HCT116 (cell line): ENCODE data around the gene WDR48. TPM values are rescaled to one million over a fixed set of nuclear protein-coding genes. Genes with fewer than 3 reads are reported as not detected.

Experiments
- ATAC-seq: fragments of 200-7000 bp; cut with Tn5 transposase; 2 replicates; pipeline ENCODE4 v1.9.1; 2020; ENCODE audit warnings: mild to moderate bottlenecking, moderate library complexity
- BruUV-seq: library from RNA; stranded (reverse); fragments of 400-500 nt; replicated peaks from 2 replicates; lab custom pipeline; 2021; lab: Mats Ljungman, UMichigan
- CTCF ChIA-PET: fragments of 300-600 bp; sonication (Branson Sonifier 250); formaldehyde crosslinking; loops from one replicate; lab custom pipeline; 2021; ENCODE audit warnings: antibody characterized with exemption; lab: Charles Lee
- POLR2A ChIA-PET: fragments of 300-600, 350-600 bp; sonication (Branson Sonifier 250); formaldehyde crosslinking; loops from one replicate; lab custom pipeline; 2021; ENCODE audit warnings: antibody characterized with exemption; lab: Charles Lee
- RAD21 ChIA-PET, 2 experiments: fragments of 300-600 bp; sonication (Branson Sonifier 250); formaldehyde crosslinking; loops; one replicate each; lab custom pipeline; 2023; ENCODE audit warnings: low total read pairs in 2 of 2; ENCODE audit not compliant: uncharacterized antibody in 2 of 2, unreplicated experiment in 2 of 2, low non-redundant PET in 1 of 2; lab: Charles Lee
- DNase-seq: peaks from one replicate; pipeline ENCODE4 v3.0.0-alpha.2; 2010; ENCODE audit warnings: low read depth, low spot score
- H2AFZ ChIP-seq: fragments of 200-600 bp; shearing (Covaris generic), sonication (generic); 2 replicates; pipeline ENCODE4 v1.6.1; 2017; ENCODE audit warnings: low read depth, mixed run types, mixed read lengths, antibody characterized with exemption, low read length; ENCODE audit not compliant: poor library complexity, severe bottlenecking
- H3K27ac ChIP-seq: 2 replicates; pipeline ENCODE4 v1.5.1; 2012; ENCODE audit warnings: low read depth, low read length
- H3K27me3 ChIP-seq: fragments of 200-600 bp; sonication (generic); 2 replicates; pipeline ENCODE4 v1.6.1; 2016; ENCODE audit warnings: mixed run types, low read length, mixed read lengths; ENCODE audit not compliant: insufficient read depth
- H3K36me3 ChIP-seq, 2 experiments: fragments of 200-500 bp in 1 of 2; fragments of 200-600 bp in 1 of 2; sonication (Bioruptor generic) in 1 of 2; sonication (generic) in 1 of 2; 2 replicates each; pipeline versions ENCODE4 v1.5.1 to v1.6.1; 2014 to 2016; ENCODE audit warnings: low read length in 2 of 2, inconsistent platforms in 1 of 2, mixed read lengths in 1 of 2, mixed run types in 1 of 2; ENCODE audit not compliant: insufficient read depth in 2 of 2, control insufficient read depth in 1 of 2
- H3K4me1 ChIP-seq, 2 experiments: fragments of 200-600 bp in 1 of 2; sonication (generic) in 1 of 2; 2 replicates each; pipeline versions ENCODE4 v1.5.1 to v1.6.1; 2012 to 2017; ENCODE audit warnings: low read length in 2 of 2, inconsistent platforms in 1 of 2, mild to moderate bottlenecking in 1 of 2, mixed read lengths in 1 of 2, mixed run types in 1 of 2, moderate library complexity in 1 of 2; ENCODE audit not compliant: insufficient read depth in 2 of 2, control insufficient read depth in 1 of 2
- H3K4me2 ChIP-seq: fragments of 200-600 bp; sonication (generic); 2 replicates; pipeline ENCODE4 v1.6.1; 2017; ENCODE audit warnings: mixed run types, low read length, mixed read lengths
- H3K4me3 ChIP-seq, 2 experiments: fragments of 200-600 bp in 1 of 2; sonication (generic) in 1 of 2; replicated peaks in 1 of 2; 2 replicates each; pipeline ENCODE4 v1.5.1; 2011 to 2016; ENCODE audit warnings: low read length in 2 of 2, control low read depth in 1 of 2, low read depth in 1 of 2, mild to moderate bottlenecking in 1 of 2, mixed read lengths in 1 of 2, mixed run types in 1 of 2
- H3K79me2 ChIP-seq: fragments of 200-600 bp; sonication (generic); 2 replicates; pipeline ENCODE4 v1.6.1; 2017; ENCODE audit warnings: mild to moderate bottlenecking, mixed run types, low read length, moderate library complexity, mixed read lengths; ENCODE audit not compliant: insufficient read depth
- H3K9ac ChIP-seq: fragments of 200-600 bp; sonication (generic); 2 replicates; pipeline ENCODE4 v1.6.1; 2016; ENCODE audit warnings: low read length, mixed read lengths
- H3K9me2 ChIP-seq: fragments of 200-600 bp; sonication (generic), shearing (Covaris generic); 2 replicates; pipeline ENCODE4 v1.6.1; 2017; ENCODE audit warnings: mixed run types, mild to moderate bottlenecking, moderate library complexity; ENCODE audit not compliant: insufficient read depth
- H3K9me3 ChIP-seq, 2 experiments: fragments of 200-500 bp in 1 of 2; fragments of 200-600 bp in 1 of 2; sonication (Bioruptor generic) in 1 of 2; sonication (generic) in 1 of 2; 2 replicates each; pipeline ENCODE4 v1.6.1; 2014 to 2017; ENCODE audit warnings: low read length in 2 of 2, mixed read lengths in 2 of 2, inconsistent platforms in 1 of 2, low read depth in 1 of 2, mild to moderate bottlenecking in 1 of 2, mixed run types in 1 of 2, moderate library complexity in 1 of 2; ENCODE audit not compliant: control insufficient read depth in 1 of 2, insufficient read depth in 1 of 2
- H4K20me1 ChIP-seq: fragments of 200-600 bp; sonication (generic), shearing (Covaris generic); 2 replicates; pipeline ENCODE4 v1.6.1; 2017; ENCODE audit warnings: mixed run types, mild to moderate bottlenecking, moderate library complexity; ENCODE audit not compliant: insufficient read depth
- CBX3 ChIP-seq: IDR thresholded peaks from 2 replicates; pipeline ENCODE4 v1.6.1; 2012; ENCODE audit warnings: low read depth
- EZH2 ChIP-seq: fragments of 200-600 bp; sonication (generic); IDR thresholded peaks from 2 replicates; pipeline ENCODE4 v1.6.1; 2017; ENCODE audit warnings: antibody characterized with exemption, mixed run types
- POLR2A ChIP-seq: IDR thresholded peaks from 2 replicates; pipeline ENCODE4 v1.7.0; 2011; ENCODE audit warnings: borderline replicate concordance; ENCODE audit not compliant: insufficient read depth, insufficient read length; ENCODE audit errors: extremely low read depth
- RAD21 ChIP-seq: IDR thresholded peaks from 2 replicates; pipeline ENCODE4 v1.6.1; 2012; ENCODE audit warnings: low read depth, mild to moderate bottlenecking
- SP1 ChIP-seq: IDR thresholded peaks from 2 replicates; pipeline ENCODE4 v1.6.1; 2012; ENCODE audit warnings: low read depth
- TCF7L2 ChIP-seq: IDR thresholded peaks from 2 replicates; pipeline ENCODE4 v1.7.0; 2011; ENCODE audit warnings: borderline replicate concordance, inconsistent platforms; ENCODE audit not compliant: insufficient read depth, insufficient read length; ENCODE audit errors: extremely low read depth
- YY1 ChIP-seq: IDR thresholded peaks from 2 replicates; pipeline ENCODE4 v1.6.1; 2011; ENCODE audit warnings: low read length, low read depth, moderate library complexity, mild to moderate bottlenecking; ENCODE audit not compliant: insufficient replicate concordance; ENCODE audit errors: extremely low read depth
- ZFX ChIP-seq: fragments of 450-650 bp; IDR thresholded peaks from 2 replicates; pipeline ENCODE4 v1.6.1; 2017
- intact Hi-C: fragments of 100-400 bp; cut with micrococcal nuclease; formaldehyde crosslinking; loops from 2 replicates; pipeline ENCODE4 v1.10.0; 2022
- total RNA-seq: library from RNA; stranded (reverse); gene quantifications from one replicate; pipeline ENCODE4 v1.2.1, GENCODE V29; 2021; ENCODE audit not compliant: unreplicated experiment
- TF ChIP-seq, protein P1 (sequence below), 3 experiments: fragments of 200-600 bp in 1 of 3; sonication (generic) in 1 of 3; IDR thresholded peaks in 2 of 3; conservative IDR thresholded peaks in 1 of 3; 2 replicates each; pipeline ENCODE4 v1.5.1; 2012 to 2017; ENCODE audit warnings: low read depth in 2 of 3, low read length in 2 of 3, antibody characterized with exemption in 1 of 3, borderline replicate concordance in 1 of 3, control low read depth in 1 of 3, mild to moderate bottlenecking in 1 of 3, mixed read lengths in 1 of 3, mixed run types in 1 of 3, moderate library complexity in 1 of 3; ENCODE audit not compliant: insufficient read depth in 1 of 3
- TF ChIP-seq, protein P2 (sequence below): IDR thresholded peaks from 2 replicates; pipeline ENCODE4 v1.6.1; 2011; ENCODE audit warnings: mild to moderate bottlenecking, low read length, moderate library complexity; ENCODE audit not compliant: insufficient replicate concordance; ENCODE audit errors: extremely low read depth
- TF ChIP-seq, protein P3 (sequence below): IDR thresholded peaks from 2 replicates; pipeline ENCODE4 v1.6.1; 2012; ENCODE audit warnings: low read depth
- TF ChIP-seq, protein P4 (sequence below): IDR thresholded peaks from 2 replicates; pipeline ENCODE4 v1.6.1; 2012

Gene WDR48
- total RNA-seq, 1 experiment from 2014 or later, result 35.6 TPM

DNA sequence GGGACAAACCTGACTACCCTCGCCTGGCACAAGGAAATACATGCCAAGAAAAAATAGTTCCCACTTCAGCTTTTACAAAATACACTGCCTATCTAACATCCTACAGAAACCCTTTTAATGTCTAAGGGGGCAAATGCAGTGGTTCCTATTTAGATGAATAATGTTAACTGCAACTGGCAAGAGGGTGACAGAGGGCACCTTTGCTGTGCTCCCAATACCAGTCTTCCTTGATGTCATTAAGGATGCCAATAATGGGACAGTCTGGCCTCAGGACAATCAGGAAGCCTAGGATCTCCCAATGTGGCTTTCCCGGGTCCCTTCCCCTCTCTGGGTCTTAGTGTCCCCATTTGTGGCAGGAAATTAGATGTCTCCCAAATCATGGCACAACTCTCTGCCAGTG lies 87.6 kb downstream of the WDR48 start:
- Histone ChIP-seq H3K9me2 (no peaks in the 10 kb centered on the region), H3K4me1 (peaks cover 34 to 37% of the 10 kb centered on the region in 2 experiments), H3K36me3 (peaks cover 13 to 22% of the 10 kb centered on the region in 2 experiments), H3K9ac (no peak overlapping the region), H3K9me3 (no peaks in the 10 kb centered on the region), H3K4me3 (no peak overlapping the region), H3K79me2 (peaks cover 8% of the 10 kb centered on the region; the same call in 1 of the 2 replicates), H2AFZ (no peak overlapping the region), H4K20me1 (no peaks in the 10 kb centered on the region), H3K27me3 (no peaks in the 10 kb centered on the region), H3K4me2 (no peak overlapping the region), H3K27ac (no peak overlapping the region)
- DNase-seq, result no peak
- TF ChIP-seq ZFX (no peak), TCF7L2 (no peak), POLR2A (no peak), EZH2 (no peak), RAD21 (no peak), YY1 (no peak), SP1 (no peak), CBX3 (no peak)
- TF ChIP-seq, protein P1, sequence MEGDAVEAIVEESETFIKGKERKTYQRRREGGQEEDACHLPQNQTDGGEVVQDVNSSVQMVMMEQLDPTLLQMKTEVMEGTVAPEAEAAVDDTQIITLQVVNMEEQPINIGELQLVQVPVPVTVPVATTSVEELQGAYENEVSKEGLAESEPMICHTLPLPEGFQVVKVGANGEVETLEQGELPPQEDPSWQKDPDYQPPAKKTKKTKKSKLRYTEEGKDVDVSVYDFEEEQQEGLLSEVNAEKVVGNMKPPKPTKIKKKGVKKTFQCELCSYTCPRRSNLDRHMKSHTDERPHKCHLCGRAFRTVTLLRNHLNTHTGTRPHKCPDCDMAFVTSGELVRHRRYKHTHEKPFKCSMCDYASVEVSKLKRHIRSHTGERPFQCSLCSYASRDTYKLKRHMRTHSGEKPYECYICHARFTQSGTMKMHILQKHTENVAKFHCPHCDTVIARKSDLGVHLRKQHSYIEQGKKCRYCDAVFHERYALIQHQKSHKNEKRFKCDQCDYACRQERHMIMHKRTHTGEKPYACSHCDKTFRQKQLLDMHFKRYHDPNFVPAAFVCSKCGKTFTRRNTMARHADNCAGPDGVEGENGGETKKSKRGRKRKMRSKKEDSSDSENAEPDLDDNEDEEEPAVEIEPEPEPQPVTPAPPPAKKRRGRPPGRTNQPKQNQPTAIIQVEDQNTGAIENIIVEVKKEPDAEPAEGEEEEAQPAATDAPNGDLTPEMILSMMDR (IDR thresholded peaks at IDR 0.05 in 2 of 3, conservative IDR thresholded peaks at IDR 0.05 in 1 of 3; ENCODE audit: borderline replicate concordance in 1 of 3, insufficient read depth in 1 of 3, low read depth in 2 of 3, low read length in 2 of 3), result no peak
- TF ChIP-seq, protein P2, sequence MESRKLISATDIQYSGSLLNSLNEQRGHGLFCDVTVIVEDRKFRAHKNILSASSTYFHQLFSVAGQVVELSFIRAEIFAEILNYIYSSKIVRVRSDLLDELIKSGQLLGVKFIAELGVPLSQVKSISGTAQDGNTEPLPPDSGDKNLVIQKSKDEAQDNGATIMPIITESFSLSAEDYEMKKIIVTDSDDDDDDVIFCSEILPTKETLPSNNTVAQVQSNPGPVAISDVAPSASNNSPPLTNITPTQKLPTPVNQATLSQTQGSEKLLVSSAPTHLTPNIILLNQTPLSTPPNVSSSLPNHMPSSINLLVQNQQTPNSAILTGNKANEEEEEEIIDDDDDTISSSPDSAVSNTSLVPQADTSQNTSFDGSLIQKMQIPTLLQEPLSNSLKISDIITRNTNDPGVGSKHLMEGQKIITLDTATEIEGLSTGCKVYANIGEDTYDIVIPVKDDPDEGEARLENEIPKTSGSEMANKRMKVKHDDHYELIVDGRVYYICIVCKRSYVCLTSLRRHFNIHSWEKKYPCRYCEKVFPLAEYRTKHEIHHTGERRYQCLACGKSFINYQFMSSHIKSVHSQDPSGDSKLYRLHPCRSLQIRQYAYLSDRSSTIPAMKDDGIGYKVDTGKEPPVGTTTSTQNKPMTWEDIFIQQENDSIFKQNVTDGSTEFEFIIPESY, result no peak
- TF ChIP-seq, protein P3, sequence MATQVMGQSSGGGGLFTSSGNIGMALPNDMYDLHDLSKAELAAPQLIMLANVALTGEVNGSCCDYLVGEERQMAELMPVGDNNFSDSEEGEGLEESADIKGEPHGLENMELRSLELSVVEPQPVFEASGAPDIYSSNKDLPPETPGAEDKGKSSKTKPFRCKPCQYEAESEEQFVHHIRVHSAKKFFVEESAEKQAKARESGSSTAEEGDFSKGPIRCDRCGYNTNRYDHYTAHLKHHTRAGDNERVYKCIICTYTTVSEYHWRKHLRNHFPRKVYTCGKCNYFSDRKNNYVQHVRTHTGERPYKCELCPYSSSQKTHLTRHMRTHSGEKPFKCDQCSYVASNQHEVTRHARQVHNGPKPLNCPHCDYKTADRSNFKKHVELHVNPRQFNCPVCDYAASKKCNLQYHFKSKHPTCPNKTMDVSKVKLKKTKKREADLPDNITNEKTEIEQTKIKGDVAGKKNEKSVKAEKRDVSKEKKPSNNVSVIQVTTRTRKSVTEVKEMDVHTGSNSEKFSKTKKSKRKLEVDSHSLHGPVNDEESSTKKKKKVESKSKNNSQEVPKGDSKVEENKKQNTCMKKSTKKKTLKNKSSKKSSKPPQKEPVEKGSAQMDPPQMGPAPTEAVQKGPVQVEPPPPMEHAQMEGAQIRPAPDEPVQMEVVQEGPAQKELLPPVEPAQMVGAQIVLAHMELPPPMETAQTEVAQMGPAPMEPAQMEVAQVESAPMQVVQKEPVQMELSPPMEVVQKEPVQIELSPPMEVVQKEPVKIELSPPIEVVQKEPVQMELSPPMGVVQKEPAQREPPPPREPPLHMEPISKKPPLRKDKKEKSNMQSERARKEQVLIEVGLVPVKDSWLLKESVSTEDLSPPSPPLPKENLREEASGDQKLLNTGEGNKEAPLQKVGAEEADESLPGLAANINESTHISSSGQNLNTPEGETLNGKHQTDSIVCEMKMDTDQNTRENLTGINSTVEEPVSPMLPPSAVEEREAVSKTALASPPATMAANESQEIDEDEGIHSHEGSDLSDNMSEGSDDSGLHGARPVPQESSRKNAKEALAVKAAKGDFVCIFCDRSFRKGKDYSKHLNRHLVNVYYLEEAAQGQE, result no peak
- TF ChIP-seq, protein P4, sequence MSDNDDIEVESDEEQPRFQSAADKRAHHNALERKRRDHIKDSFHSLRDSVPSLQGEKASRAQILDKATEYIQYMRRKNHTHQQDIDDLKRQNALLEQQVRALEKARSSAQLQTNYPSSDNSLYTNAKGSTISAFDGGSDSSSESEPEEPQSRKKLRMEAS, result no peak
- no peak for ATAC-seq
- ChIA-PET POLR2A (no interaction called here), RAD21 (no interaction called here), CTCF (no interaction called here)
- intact Hi-C loops, result no loop called here
- BruUV-seq, result no TSS peak
